ENCODE data around the gene ELANE. TPM values are rescaled to one million over a fixed set of nuclear protein-coding genes. Genes with fewer than 3 reads are reported as not detected.

Gene ELANE
- total RNA-seq, 1 donor from 2014 or later, result not detected

DNA sequence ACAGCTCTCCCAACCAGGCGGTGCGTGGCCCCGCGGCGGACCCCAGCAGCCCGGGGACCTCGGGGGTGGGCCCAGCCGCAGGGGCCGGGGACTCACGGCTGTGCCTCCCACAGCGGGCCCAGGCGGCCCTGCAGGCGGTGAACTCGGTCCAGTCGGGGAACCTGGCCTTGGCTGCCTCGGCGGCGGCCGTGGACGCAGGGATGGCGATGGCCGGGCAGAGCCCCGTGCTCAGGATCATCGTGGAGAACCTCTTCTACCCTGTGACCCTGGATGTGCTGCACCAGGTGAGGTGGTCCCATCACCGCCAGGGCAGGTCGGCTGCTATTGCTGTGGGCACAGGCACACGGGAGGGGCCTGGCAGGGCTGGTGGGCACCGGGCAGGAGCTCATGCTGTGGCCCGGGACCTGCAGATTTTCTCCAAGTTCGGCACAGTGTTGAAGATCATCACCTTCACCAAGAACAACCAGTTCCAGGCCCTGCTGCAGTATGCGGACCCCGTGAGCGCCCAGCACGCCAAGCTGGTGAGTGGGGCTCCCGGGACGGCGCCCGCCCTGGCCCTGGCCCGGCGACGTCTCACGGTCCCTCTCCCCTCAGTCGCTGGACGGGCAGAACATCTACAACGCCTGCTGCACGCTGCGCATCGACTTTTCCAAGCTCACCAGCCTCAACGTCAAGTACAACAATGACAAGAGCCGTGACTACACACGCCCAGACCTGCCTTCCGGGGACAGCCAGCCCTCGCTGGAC, 47.5 kb upstream of the ELANE start:
- Mint-ChIP-seq H3K4me3 (no peak overlapping the region), H3K27ac (no peak overlapping the region), H3K27me3 (peaks cover 1% of the 10 kb centered on the region), H3K9me3 (no peaks in the 10 kb centered on the region), H3K36me3 (peaks cover 23% of the 10 kb centered on the region), H3K4me1 (ENCODE audit: unreplicated experiment) (peaks cover 30% of the 10 kb centered on the region)
- DNase-seq (ENCODE audit: extremely low spot score, unreplicated experiment), result no peak
- TF ChIP-seq, protein P1, sequence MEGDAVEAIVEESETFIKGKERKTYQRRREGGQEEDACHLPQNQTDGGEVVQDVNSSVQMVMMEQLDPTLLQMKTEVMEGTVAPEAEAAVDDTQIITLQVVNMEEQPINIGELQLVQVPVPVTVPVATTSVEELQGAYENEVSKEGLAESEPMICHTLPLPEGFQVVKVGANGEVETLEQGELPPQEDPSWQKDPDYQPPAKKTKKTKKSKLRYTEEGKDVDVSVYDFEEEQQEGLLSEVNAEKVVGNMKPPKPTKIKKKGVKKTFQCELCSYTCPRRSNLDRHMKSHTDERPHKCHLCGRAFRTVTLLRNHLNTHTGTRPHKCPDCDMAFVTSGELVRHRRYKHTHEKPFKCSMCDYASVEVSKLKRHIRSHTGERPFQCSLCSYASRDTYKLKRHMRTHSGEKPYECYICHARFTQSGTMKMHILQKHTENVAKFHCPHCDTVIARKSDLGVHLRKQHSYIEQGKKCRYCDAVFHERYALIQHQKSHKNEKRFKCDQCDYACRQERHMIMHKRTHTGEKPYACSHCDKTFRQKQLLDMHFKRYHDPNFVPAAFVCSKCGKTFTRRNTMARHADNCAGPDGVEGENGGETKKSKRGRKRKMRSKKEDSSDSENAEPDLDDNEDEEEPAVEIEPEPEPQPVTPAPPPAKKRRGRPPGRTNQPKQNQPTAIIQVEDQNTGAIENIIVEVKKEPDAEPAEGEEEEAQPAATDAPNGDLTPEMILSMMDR (conservative IDR thresholded peaks at IDR 0.05), result no peak

DNA sequence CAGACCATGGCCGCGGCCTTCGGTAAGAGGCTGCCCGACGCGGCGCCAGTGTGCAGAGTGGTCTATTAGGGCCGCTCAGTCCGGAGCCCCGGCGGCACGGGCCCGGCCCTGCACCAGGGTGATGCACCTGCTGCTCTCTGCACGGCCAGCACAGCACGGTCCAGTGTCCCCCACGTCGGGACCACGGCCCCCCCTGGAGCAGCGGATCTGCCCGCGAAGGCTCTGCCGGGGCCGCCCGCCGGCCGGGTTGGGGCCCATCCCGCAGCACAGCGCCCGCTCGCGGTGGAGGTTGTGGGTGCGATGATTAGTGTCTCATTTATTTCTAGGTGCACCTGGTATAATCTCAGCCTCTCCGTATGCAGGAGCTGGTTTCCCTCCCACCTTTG, 46.9 kb upstream of the ELANE start:
- Mint-ChIP-seq H3K27me3 (no peaks in the 10 kb centered on the region), H3K36me3 (peaks cover 22% of the 10 kb centered on the region), H3K4me3 (no peak overlapping the region), H3K4me1 (ENCODE audit: unreplicated experiment) (peaks cover 24% of the 10 kb centered on the region), H3K9me3 (no peaks in the 10 kb centered on the region), H3K27ac (no peak overlapping the region)
- DNase-seq (ENCODE audit: extremely low spot score, unreplicated experiment), result no peak
- TF ChIP-seq, protein P1 (conservative IDR thresholded peaks at IDR 0.05), result no peak

DNA sequence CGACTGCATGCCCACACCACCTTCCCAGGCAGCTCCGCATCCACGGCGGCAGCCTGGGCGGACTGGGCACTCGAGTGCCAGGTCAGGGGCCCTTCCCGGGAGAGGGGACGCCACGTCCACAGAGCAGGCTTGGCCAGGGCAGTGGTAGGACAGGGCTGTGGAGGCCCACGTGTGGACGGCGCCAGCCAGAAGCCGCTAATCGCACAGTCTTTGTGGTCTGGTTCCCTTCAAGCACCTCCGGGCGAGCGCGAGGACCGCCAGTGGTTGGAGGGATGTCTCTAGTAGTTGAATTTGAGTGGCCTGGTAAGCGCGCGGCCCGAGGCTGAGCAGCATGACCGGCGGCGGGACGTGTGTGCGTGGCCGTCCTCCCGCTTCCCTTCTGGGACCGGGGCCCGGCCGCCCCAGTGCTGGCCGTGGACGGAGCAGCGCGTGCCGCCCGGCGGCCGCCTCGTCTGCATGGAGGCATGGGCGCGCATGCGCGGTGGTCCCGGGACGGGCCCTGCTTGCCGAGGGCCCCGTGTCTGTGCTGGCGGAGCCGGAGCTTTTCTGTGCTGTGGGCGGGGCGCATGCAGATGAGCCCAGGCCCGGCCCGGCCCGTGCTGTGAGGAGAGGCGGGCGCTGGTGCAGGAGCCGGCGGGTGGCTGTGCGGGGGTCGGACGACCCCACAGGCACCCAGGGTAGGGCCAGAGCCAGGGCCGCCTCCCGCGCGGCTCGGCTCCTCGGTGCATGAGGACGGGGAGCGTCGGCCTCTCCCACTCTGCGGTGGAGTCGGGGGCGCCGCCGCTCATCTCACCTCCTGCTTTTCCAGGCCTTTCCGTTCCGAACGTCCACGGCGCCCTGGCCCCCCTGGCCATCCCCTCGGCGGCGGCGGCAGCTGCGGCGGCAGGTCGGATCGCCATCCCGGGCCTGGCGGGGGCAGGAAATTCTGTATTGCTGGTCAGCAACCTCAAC, 46.2 kb upstream of the ELANE start:
- TF ChIP-seq, protein P1 (conservative IDR thresholded peaks at IDR 0.05), result no peak
- Mint-ChIP-seq H3K36me3 (peaks cover 18% of the 10 kb centered on the region), H3K27me3 (no peaks in the 10 kb centered on the region), H3K27ac (no peak overlapping the region), H3K4me3 (no peak overlapping the region), H3K9me3 (no peaks in the 10 kb centered on the region), H3K4me1 (ENCODE audit: unreplicated experiment) (peaks cover 18% of the 10 kb centered on the region)
- DNase-seq (ENCODE audit: extremely low spot score, unreplicated experiment), result peak; percentile 68

DNA sequence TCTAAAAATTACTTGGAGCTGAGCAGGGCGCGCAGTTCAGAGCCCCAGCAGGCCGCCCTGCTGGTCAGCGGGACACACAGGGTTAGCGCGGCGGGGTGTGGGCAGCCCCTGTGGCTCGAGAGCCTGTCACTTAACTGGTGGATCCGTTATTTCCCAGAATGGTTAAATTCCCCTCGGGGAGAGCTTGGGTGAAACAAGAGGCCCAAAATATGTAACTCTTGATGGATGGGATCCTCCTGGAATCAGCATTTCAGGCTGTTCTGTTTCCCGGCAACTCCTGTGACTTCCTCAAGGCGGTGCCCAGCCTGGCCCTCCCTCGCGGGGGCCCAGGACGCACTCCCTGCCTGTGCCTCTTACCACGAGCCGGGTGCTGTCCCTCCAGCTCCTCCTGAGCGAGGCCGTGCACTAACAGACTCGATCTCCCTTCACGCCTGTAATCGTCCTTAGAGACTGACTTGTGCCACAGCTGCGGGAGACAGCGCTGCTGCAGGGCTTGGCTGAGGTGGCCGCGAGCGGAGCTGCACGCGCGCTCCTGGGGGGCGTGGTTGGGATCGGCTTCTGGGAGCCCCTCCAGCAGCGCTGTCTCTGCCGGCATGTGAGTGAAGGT, 45.2 kb upstream of the ELANE start:
- Mint-ChIP-seq H3K4me3 (peak overlapping the region; percentile 40), H3K36me3 (peaks cover 22% of the 10 kb centered on the region), H3K4me1 (ENCODE audit: unreplicated experiment) (peaks cover 18% of the 10 kb centered on the region)

More for the DNA sequence above, 45.2 kb upstream of the ELANE start:
- TF ChIP-seq, protein P1 (conservative IDR thresholded peaks at IDR 0.05), result no peak
- peak; percentile 70 for DNase-seq (ENCODE audit: extremely low spot score, unreplicated experiment)
- peak overlapping the region; percentile 76 for H3K27ac Mint-ChIP-seq
- H3K9me3 Mint-ChIP-seq, result no peaks in the 10 kb centered on the region
- H3K27me3 Mint-ChIP-seq, result no peaks in the 10 kb centered on the region

All from type B pancreatic cell (in vitro differentiated cells).